Tibial nerve (tissue), 4 donors: ENCODE results near the gene UAP1.

Source experiments
- EP300 ChIP-seq, 2 donors: sonication (generic); formaldehyde crosslinking; IDR thresholded peaks; one replicate each; pipeline ENCODE4 v1.6.1; 2017; ENCODE audit warnings: antibody characterized with exemption in 2 of 2, mild to moderate bottlenecking in 1 of 2
- POLR2A ChIP-seq, 2 donors: fragments of 450-650 bp; IDR thresholded peaks; one replicate each; pipeline ENCODE4 v1.6.1; 2017; ENCODE audit warnings: antibody characterized with exemption in 2 of 2, mild to moderate bottlenecking in 2 of 2, moderate library complexity in 2 of 2
- TF ChIP-seq, protein P1 (sequence below), 5 experiments: fragments of 200-600 bp in 3 of 5; fragments of 450-650 bp in 2 of 5; sonication (generic) in 3 of 5; IDR thresholded peaks; one replicate each; pipeline ENCODE4 v1.5.1; 2016 to 2019; ENCODE audit warnings: antibody characterized with exemption in 5 of 5, mild to moderate bottlenecking in 3 of 5, moderate library complexity in 2 of 5

DNA sequence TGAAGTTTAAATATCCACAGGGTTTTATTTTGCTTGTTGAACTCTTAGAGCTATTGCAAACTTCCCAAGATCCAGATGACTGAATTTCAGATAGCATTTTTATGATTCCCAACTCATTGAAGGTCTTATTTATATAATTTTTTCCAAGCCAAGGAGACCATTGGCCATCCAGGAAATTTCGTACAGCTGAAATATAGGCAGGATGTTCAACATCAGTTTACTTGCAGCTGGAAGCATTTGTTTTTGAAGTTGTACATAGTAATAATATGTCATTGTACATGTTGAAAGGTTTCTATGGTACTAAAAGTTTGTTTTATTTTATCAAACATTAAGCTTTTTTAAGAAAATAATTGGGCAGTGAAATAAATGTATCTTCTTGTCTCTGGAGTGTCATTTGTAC is 37.9 kb downstream of the UAP1 start:
- TF ChIP-seq, protein P1, sequence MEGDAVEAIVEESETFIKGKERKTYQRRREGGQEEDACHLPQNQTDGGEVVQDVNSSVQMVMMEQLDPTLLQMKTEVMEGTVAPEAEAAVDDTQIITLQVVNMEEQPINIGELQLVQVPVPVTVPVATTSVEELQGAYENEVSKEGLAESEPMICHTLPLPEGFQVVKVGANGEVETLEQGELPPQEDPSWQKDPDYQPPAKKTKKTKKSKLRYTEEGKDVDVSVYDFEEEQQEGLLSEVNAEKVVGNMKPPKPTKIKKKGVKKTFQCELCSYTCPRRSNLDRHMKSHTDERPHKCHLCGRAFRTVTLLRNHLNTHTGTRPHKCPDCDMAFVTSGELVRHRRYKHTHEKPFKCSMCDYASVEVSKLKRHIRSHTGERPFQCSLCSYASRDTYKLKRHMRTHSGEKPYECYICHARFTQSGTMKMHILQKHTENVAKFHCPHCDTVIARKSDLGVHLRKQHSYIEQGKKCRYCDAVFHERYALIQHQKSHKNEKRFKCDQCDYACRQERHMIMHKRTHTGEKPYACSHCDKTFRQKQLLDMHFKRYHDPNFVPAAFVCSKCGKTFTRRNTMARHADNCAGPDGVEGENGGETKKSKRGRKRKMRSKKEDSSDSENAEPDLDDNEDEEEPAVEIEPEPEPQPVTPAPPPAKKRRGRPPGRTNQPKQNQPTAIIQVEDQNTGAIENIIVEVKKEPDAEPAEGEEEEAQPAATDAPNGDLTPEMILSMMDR (IDR thresholded peaks at IDR 0.05) = no peak
- no peak for TF ChIP-seq POLR2A (IDR thresholded peaks at IDR 0.05)
- TF ChIP-seq EP300 (IDR thresholded peaks at IDR 0.05) = no peak
